ENCODE measurements around the gene HIKESHI.
"Not testable (repeated sequence)": the region's sequence is repeated elsewhere in the genome, so short reads cannot be mapped to it uniquely, and the experiment has no call there.

The HIKESHI gene

GRCh38 chr11:86341382-86341781 is 39.3 kb downstream of the HIKESHI start:
- TF ChIP-seq CTCF (conservative IDR thresholded peaks at IDR 0.05; ENCODE audit: low read length): no peak
- no peak for DNase-seq (ENCODE audit: low read depth)
- H3K4me3 ChIP-seq (ENCODE audit: low read length): no peak overlapping the region

- DNase-seq (ENCODE audit: low read depth): no peak
- no peak for TF ChIP-seq CTCF (conservative IDR thresholded peaks at IDR 0.05; ENCODE audit: low read length)
- no peak overlapping the region for H3K4me3 ChIP-seq (ENCODE audit: low read length)
Measured at GRCh38 chr11:86346513-86346912, 44.5 kb downstream of the HIKESHI start.

GRCh38 chr11:86355256-86355655 is 53.2 kb downstream of the HIKESHI start:
- H3K4me3 ChIP-seq (ENCODE audit: low read length): no peak overlapping the region
- no peak for TF ChIP-seq CTCF (conservative IDR thresholded peaks at IDR 0.05; ENCODE audit: low read length)
- no peak for DNase-seq (ENCODE audit: low read depth)

GRCh38 chr11:86357412-86357811 is 55.4 kb downstream of the HIKESHI start:
- H3K4me3 ChIP-seq (ENCODE audit: low read length); DNase-seq (ENCODE audit: low read depth): not testable (repeated sequence)

GRCh38 chr11:86358720-86359119 is 56.7 kb downstream of the HIKESHI start:
- no peak for TF ChIP-seq CTCF (conservative IDR thresholded peaks at IDR 0.05; ENCODE audit: low read length)
- no peak for DNase-seq (ENCODE audit: low read depth)
- H3K4me3 ChIP-seq (ENCODE audit: low read length): no peak overlapping the region

- no peak overlapping the region for H3K4me3 ChIP-seq (ENCODE audit: low read length)
- DNase-seq (ENCODE audit: low read depth): peak; percentile 61
- TF ChIP-seq CTCF (conservative IDR thresholded peaks at IDR 0.05; ENCODE audit: low read length): peak; percentile 57
Measured at GRCh38 chr11:86360775-86361395, 58.8 kb downstream of the HIKESHI start.

- H3K4me3 ChIP-seq (ENCODE audit: low read length): no peak overlapping the region
- no peak for DNase-seq (ENCODE audit: low read depth)
- no peak for TF ChIP-seq CTCF (conservative IDR thresholded peaks at IDR 0.05; ENCODE audit: low read length)
Measured at GRCh38 chr11:86363424-86363823, 61.4 kb downstream of the HIKESHI start.

GRCh38 chr11:86365546-86365945 is 63.5 kb downstream of the HIKESHI start:
- H3K4me3 ChIP-seq (ENCODE audit: low read length): no peak overlapping the region
- TF ChIP-seq CTCF (conservative IDR thresholded peaks at IDR 0.05; ENCODE audit: low read length): no peak
- peak; percentile 54 for DNase-seq (ENCODE audit: low read depth)
